ENCODE results near the gene SRGAP3.

SRGAP3 gene

GRCh38 chr3:9077029-9077428 is 172.4 kb downstream of the SRGAP3 start:
- no peak for DNase-seq

- DNase-seq, result no peak
These were observed 173.7 kb downstream of the SRGAP3 start for GRCh38 chr3:9075762-9076161.

DNA sequence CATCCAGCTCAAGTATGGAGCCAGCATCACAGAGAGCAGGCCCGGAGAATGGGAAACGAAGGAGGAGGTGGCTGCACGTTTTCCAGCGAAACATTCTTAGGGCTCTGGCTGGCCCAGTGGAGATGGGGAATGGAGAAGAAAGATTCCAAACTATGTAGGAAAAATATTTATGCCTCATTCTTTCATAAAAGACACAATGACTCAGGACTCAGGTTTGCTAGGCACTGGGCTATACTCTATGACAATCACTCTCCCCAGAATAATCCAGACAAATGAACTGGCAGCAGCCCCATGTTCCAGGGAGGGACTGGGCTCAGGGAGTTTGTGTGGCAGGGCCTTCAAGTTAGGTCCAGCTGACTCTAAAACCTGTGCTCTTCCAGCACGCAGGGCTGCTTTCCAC is 175.4 kb downstream of the SRGAP3 start:
- DNase-seq, result no peak

- DNase-seq, result no peak
These were observed 176.8 kb downstream of the SRGAP3 start for GRCh38 chr3:9072667-9073009.

DNA sequence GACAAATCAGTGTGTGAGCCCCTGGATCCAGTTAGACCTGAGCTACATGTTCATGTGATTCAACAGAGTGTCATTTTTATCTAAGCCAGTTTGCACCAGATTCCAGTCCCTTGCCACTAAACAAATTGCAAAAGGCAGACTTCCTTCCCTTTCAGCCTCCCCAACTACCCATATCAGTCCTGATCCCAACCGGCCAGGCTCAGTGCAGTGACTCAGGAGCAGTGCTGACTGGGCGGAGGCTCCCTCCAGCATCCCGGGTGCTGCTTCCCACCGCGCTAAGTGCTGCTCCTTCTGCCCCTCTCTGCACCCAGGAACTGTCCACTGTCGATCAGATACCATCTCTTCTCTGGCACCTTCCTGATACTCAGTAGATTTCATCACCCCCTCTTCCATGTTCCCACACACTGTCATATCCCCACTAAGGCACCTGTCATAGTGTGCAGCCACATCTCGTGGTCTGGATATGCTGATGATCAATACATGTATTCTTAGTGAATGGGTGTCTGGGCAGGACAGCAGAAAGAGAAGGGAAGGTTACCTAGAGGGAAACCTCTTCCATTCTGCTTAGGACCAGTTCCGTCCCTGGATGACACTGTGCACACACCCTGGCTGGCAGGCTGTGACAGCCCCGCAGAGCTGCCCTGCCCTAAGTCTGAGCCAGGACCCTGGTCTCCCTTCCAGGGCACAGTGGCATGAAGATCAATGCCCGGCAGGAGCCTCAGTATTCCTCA is 177.3 kb downstream of the SRGAP3 start:
- DNase-seq, result no peak

DNA sequence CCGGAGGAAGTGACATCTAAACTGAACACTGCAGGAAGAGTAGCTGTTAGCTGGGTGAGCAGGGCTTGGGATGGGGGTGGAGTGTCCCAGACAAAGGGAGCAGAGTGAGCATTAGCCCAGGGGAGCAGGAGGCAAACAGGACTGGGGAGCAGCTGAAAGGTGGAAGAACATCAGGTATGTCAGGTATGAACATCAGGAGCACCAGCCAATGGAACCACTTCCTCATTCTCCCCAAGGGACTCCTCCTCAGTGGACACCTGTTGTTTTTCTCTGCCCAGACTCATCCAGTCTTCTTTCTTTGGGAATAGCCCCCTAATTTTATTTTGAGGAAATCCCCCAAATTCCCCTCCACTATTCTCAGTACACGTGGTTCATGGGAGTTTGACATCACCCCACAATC is 178.5 kb downstream of the SRGAP3 start:
- DNase-seq, result no peak

- no peak for DNase-seq
These were observed 179.5 kb downstream of the SRGAP3 start for GRCh38 chr3:9069971-9070370.

GRCh38 chr3:9068051-9068450 is 181.4 kb downstream of the SRGAP3 start:
- DNase-seq, result no peak

DNA sequence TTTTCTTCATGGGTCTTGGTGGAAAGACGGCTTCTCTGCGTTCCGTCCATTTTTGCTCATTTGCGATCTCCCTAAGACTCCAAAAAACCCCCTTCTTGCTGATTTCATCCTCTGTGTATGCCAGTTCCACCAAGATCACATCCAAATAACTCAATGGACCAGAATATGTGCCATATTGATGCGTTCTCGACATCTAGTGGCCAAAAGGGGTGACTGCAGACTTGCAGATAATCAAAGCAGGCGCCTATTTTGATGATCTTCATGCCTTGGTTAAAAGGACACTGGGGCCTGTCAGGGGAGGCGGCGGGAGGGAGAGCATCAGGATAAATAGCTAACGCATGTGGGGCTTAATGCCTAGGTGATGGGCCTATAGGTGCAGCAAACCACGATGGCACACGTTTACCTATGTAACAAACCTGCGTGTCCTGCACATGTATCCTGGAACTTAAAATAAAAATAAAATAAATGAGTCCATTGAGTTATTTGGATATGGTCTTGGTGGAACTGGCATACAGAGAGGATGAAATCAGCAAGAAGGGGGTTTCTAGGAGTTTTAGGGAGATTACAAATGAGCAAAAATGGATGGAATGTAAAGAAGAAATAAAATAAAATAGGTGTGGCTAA is 182.0 kb downstream of the SRGAP3 start:
- DNase-seq, result peak; percentile 8

DNA sequence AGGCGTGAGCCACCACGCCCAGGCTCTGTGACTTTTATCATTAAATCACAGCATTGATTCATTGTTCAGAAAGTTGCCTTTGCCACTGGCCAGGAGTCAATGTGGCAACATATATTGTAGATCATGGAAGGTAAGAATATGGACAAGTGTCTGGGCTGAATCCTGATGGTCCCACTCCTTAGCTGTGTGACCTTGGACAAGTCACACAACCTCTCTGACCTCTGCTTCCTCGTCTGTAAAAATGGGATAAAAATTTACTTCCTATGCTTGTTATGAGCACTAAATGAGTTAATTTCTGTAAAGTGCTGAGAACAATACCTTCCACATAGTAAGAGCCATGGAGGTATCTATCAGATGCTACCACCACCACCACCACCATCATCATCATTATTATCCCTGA is 182.7 kb downstream of the SRGAP3 start:
- DNase-seq, result no peak

DNA sequence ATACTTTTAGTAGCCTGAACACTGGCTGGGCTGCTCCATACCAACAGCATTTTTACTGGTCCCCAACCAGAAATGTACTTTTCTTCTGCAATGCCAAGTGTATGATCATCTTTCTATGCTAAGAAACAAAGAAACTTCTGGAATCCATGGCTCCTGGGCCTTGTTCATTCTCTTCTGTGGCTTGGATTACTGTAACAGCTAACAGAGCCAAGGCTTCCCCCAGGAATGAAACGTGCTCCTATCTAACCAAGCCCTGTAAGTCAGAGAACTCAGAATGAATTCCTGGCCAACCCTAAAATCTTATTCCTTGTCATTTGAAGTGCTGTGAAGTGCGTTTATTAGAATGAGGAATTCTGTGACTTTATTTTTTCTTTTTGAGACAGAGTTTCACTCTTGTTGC is 183.3 kb downstream of the SRGAP3 start:
- DNase-seq, result no peak

- DNase-seq, result no peak
These were observed 184.6 kb downstream of the SRGAP3 start for GRCh38 chr3:9064850-9065249.

DNA sequence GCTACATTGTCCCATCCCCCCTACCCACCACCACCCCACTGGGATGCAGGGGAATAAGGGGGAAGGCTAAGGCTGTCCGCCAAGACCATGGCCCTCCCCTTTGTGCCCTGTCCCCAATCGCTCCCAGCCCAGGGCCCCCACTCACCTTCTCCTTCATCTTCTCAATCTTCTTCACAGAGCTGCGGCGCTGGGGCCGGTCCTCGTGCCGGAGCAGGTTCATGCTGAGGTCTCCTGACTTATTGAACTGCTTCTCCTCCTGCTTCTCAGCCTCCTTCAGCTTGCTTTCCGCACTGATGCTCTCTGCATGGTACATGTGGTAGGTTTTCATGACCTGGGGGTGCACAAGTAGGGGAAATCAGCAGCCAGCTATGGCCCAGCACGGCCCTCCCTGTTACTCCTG is 185.2 kb downstream of the SRGAP3 start:
- no peak for DNase-seq

GRCh38 chr3:9062570-9062969 is 186.9 kb downstream of the SRGAP3 start:
- no peak for DNase-seq

- DNase-seq, result no peak
These were observed 187.8 kb downstream of the SRGAP3 start for GRCh38 chr3:9061634-9062033.

- no peak for DNase-seq
These were observed 189.7 kb downstream of the SRGAP3 start for GRCh38 chr3:9059489-9060400.

DNA sequence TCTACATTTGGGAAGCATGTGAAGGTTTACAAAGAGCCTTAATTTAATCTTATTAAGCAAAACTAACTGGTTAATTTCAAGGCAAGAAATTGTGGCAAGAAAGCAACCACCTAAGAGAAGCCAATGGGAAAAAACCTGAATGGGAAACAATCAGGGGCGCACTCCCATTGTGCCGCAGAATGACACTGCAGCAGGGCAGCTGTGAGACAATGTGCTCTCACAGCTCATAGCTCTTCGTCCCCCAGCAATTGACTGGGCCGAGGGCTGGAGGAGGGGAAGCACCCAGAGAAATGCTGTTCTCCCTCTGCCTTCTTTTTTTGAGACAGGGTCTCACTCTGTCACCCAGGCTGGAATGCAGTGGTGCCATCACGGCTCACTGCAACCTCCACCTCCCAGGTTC is 192.9 kb downstream of the SRGAP3 start:
- no peak for DNase-seq

- no peak for DNase-seq
These were observed 201.7 kb downstream of the SRGAP3 start for GRCh38 chr3:9047452-9048346.

DNA sequence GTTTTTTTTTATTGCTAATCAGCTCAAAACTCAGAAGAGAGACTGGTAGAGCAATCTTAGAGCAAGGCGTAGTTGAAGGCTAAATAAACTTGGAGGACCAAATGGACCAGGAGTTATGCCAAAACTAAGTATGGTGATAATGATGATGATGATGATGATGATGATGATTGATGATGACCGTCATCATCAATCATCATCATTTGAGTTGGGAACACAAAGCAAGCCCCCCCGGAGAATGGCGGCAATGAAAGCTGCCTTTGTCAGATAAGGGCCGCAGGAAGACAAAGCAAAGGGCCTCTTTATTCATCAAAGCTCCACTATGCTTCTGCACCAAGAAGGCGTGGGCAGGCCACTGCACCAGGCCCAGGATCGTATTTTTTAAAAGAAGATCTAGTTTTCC is 204.1 kb downstream of the SRGAP3 start:
- DNase-seq, result no peak

- no peak for DNase-seq
These were observed 206.4 kb downstream of the SRGAP3 start for GRCh38 chr3:9043063-9043462.

- no peak for DNase-seq
These were observed 207.8 kb downstream of the SRGAP3 start for GRCh38 chr3:9041626-9042025.

DNA sequence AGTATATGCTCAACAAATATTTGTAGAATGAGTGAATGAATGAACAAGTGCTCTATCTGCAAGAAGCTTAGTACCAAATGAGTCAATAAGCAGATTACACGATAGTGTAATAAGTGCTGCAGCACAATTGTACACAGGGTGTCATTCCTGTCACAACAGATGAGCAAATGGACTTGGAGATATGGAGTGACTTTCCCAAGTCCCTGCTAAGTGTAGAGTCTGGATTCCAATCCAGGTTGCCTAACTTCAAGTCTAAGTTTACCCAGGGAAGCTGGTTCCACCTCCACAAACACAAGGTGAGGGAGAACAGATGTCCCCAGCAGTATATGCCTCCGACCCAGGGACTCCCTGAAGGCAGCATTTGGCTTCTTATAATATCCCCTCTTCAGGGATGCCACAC is 208.4 kb downstream of the SRGAP3 start:
- no peak for DNase-seq

DNA sequence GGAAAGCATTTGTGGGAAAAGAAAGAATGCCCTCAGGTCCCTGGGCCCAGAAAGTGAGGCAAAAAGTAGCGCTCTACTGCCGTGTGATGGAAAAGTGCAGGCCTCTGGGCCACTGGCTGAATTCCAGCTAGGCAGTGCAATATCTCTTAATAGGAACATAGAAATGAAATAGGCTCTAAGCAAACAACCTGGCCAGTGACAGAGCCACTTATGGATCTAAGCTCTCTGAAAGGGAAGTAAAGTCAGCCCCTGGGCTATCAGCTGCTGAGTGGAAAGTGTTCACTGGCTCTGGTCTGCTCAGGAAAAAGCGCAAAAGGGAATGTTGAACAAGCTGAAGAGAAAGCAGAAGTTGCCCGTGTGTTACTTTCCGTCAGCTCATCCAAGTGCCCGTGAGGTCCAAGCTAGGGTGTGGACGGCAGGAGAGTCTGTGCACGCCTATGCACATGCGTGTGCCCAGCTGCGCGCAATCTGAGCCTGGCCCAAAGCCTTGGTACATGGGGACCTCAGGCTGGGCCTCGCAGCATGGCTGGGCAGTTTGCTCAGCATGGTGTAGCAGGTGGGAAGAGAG is 212.2 kb downstream of the SRGAP3 start:
- DNase-seq, result no peak

Data from NCI-H2227 treated with DMSO at 0.1 percent for 48 hours (cell line).